GM19239 (cell line): ENCODE results near the gene CRP.
"Not testable (repeated sequence)": the region's sequence is repeated elsewhere in the genome, so short reads cannot be mapped to it uniquely, and the experiment has no call there.

Experiments used
- DNase-seq: peaks from one replicate; pipeline ENCODE4 v3.0.0; 2011; ENCODE audit warnings: low spot score; ENCODE audit not compliant: insufficient read length
- FAIRE-seq: peaks from 2 replicates; lab custom pipeline; 2011; peaks lifted over from hg19 to GRCh38; lab: Jason Lieb, UNC

The CRP gene

GRCh38 chr1:159714529-159714928 is at the start of gene CRP:
Gene CRP, minus strand, starts transcription at chr1:159714589. Its CDS starts 104 bp downstream, at chr1:159714485.
- FAIRE-seq (no peak), DNase-seq (no peak)

GRCh38 chr1:159763686-159764085 is 49.3 kb upstream of the CRP start:
- DNase-seq (no peak), FAIRE-seq (no peak)

DNA sequence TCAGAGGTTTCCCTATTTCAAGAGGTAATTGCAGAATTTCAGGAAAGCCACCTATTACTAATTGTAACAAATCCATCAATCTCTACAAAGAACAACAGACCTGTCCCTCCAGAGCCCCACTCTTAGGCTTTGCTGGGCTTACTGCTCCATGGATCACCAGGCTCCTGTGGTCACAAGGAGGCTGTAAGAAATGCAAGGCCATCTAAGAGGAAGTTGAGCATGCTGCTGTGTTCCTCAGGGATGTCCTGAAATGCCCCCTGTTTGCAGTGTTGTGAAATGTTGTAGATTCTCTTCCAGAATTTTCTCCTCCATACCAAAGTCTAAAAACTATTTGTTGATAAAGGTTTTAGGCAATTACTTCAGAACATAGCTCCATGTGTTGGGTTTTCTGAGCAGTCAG is 42.0 kb upstream of the CRP start:
- FAIRE-seq = no peak
- no peak for DNase-seq

DNA sequence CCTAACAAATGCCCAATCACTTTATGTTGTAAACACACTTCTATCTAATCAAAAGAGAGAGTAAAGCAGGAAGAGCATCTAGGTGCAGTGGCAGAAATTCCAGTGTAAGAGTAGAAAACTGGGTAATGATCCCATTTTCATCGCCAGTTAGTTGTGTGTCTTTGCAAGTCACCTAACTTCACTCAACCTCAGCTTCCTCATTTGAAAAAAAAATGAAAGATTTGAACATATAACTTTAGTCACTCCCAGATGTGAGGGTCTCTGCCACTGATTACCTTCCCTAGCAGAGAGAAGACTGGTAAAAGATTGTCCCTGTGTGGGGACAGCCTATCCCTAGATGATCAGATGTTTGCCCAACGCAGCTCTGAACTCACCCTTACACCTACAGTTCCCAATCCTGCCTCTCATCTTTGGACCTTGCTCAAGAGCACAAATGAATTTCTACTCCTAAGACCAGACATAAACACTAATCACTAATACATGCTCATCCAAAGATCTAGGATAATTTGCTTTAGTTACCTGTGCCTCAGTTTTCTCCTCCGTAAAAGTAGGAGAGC is 41.1 kb upstream of the CRP start:
- DNase-seq (no peak), FAIRE-seq (no peak)

DNA sequence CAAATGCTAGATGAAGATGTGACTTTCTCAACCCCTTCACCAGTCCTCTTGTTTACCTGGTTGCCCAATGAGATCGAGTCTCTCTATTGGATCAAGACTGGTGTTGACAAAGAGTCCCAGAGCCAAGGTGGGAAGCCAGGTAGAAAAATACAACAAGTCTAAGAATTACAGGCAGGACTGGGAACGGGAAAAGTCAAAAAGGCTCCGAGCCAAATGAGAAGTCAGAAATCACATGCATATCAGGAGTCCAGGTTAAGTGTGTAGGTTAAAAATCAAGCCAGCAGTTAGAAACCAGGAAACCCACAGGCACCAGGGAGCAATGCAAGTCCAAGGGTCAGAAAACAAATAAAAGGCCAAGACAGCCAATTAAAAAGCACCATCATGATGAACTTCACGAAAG is 39.0 kb upstream of the CRP start:
- DNase-seq (no peak), FAIRE-seq (no peak)

DNA sequence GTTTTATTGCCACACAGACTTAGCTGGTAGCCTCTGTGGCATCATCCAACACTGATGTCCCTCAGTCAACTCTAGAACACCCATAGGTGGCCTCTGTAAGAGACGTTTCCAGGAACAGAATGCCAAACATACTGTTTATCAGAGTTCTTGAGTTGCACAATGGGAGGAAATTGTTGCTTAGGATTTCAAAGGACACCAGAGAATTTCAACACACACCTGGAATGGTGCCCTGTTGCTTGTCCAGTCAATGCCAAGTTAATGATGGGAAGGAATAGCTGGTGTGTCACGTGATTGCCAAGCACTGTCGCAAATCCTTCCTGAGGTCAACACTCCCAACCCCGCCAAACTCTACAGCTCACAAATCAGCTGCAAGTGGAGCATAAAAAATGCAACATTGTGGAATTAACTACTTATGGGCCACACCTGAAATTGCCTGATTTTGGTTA is 37.8 kb upstream of the CRP start:
- FAIRE-seq (no peak), DNase-seq (no peak)

DNA sequence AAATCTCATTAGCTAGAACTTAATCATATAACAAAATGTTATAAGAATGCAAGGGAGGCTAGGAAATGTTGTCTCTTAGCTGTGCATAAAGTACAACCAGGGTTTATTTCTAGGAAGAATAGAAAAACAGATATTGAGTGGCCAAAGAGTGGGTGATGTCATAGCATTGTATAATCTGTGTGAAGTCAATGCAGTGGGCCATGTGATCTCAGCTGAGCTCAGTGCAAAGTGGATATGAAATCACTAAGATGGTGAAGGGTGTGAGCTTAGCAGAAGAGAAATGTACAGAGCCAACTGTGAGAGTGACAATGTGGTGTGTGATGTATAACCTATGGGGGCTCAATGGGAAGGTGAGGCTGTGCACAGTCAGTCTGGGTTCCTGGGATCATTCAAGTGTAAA is 36.6 kb upstream of the CRP start:
- DNase-seq (no peak), FAIRE-seq (no peak)

- FAIRE-seq (no peak), DNase-seq (no peak)
Measured at GRCh38 chr1:159750621-159751020, 36.2 kb upstream of the CRP start.

GRCh38 chr1:159749630-159750029 is 35.2 kb upstream of the CRP start:
- no peak for DNase-seq
- no peak for FAIRE-seq

DNA sequence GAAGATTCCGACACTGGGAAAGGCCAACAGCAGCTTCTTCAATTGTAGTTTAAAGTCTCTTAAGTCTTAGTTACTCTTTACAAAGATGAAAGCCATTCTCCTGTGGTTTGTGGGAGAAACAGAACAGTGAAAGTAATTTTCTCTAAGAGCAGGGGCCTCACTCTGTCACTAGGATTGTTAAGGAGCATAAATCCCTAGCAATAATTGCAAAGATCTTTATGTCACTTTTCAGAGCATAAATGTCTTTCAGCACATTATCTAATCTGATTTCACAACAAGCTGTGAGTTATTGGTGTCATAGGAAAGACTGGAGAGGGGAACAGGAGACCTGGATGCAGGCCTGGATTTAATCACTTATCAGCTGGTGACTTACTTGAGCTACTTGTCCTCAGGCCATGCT is 34.0 kb upstream of the CRP start:
- DNase-seq (no peak), FAIRE-seq (no peak)

GRCh38 chr1:159746666-159747065 is 32.3 kb upstream of the CRP start:
- FAIRE-seq = no peak
- no peak for DNase-seq

DNA sequence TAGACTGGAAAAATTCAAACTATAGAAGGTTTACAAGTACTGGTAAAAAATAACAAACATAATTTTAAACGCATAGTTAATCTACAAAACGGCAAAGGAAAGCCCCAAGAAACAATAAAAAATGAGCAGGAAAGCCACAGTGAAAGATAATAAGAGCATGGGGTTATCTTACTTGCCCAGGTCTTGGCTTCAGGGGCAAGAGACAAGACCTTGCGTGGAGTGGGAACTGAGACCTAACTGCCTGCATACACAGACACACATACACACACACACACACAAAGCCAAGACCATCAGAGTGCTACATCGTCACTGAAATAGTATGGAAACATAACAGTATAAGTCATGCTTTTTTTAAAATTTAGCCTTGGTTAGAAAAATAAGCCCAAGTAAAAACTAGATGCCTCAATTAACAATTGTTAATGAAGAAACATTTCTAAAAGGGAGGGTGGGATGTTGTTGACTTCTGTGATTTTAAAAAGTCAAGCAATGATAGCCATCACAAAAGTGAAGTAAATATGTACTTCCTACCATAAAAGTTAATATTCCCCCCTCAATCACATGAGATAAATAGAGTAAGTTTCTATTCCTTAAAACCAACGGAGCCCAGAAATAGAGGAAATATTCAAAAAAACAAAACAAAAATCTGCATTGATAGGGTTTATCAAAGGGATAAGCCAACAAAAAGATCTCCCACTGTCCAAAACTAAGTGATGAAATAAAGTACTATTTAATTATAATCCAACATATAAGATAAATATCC is 29.4 kb upstream of the CRP start:
- no peak for DNase-seq
- no peak for FAIRE-seq

GRCh38 chr1:159737238-159737916 is 23.0 kb upstream of the CRP start:
- DNase-seq (no peak), FAIRE-seq (no peak)

DNA sequence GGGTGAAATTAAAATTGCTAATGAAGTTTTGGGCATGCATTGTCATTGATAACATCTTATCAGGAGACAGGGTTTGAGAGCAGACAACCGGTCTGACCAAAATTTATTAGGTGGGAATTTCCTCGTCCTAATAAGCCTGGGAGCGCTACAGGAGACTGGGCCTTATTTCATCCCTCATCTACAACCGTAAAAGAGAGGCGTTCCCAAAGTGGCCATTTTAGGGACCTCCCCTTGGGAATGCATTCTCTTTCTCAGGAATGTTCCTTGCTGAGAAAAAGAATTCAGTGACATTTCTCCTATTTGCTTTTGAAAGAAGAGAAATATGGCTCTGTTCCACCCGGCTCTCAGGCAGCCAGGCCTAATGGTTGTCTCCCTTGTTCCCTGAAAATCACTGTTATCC is 8.8 kb upstream of the CRP start:
- DNase-seq, FAIRE-seq: not testable (repeated sequence)

- DNase-seq (no peak), FAIRE-seq (no peak)
Measured at GRCh38 chr1:159719990-159720389, 5.6 kb upstream of the CRP start.

DNA sequence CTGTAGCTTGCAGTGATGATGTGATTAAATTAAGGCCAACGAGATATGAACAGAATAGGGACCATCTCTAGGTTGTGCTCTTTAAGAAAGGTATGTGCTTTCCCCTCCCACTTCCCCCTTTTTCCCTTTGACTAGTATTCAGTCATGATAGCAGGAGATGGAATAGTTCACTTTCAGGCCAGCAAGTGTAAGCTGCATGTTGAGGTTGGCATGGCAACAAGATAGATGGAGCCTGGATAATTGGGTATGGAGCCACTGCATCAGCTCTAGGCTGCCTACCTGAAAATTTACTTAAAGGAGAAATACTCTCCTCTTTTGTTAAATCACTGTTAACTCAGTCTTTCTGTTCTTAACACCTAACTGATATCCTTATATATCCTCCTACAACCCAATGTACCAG is 1.5 kb upstream of the CRP start:
- FAIRE-seq (no peak), DNase-seq (no peak)

DNA sequence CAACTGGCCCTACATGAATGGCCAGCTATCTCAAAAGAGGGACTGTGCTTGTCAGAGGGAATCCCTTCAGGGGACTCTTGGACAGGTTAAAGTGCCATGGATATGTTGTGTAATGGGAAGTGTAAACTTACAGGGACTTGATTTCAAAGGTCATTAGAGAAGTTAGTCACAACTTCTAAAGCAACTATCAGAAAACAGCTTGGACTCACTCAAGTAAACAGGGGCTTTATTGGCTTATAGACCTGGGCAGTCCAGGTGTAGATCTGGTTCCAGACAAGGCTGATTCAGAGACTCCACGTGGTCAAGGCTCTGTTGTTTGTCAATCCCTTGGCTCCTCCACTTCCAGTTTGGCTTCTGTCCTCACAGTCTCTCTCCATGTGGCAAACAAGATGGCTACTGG is 2.3 kb downstream of the CRP start:
- DNase-seq (no peak), FAIRE-seq (no peak)

DNA sequence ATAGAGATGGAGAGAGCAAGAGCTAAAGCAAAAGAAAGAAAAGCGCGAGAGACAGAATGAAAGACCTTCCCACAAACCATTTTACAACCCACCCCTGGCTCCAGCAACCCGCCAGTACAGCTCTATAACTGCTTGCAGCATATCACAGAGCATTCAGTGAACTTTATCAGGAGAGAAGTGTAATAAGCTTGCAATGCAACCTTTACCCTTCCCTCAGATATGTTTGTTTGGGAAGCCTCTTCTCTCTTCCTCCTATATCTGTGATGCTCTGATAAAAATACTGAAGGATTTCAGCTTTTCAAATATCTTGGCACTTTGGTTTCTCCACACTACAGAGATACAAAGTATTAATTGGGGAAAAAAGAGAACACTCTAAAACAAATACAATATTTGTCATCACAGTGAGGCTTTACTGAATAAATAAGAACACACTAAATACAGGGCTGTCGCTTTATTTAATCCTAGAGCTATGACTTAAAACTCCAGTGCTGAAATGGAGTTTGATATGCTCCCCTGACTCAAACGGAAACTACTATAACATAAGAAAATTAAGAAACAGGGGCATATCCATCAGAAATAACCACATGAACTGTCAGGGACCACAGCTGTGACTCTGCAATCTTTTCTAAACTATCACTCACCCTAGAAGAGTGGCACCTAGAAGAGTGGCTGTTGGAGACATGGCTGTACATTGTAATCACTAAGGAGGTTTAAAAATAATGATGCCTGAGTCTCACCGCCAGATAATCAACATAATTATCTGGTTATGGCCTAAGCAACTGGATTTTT is 6.7 kb downstream of the CRP start:
- no peak for FAIRE-seq
- DNase-seq = no peak

DNA sequence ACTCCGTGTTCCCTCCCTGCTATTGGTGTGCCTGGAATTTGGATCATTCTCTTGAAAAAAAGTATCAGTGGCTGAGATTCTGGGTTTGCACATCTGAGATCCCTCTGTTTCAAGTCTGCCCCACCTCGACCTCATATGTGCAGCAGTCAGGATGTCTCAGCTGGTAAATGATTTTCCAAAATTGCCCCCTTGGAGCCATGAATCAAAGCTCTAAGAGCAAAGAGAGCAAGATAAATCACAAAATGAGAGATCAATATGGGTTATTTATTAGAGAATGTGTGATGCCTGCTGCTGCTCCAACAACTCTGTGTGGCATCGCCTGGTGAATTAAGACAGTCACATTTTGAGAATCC is 8.5 kb downstream of the CRP start:
- no peak for DNase-seq
- FAIRE-seq = no peak

GRCh38 chr1:159705251-159705903 is 9.0 kb downstream of the CRP start:
- no peak for FAIRE-seq

More at GRCh38 chr1:159705251-159705903, 9.0 kb downstream of the CRP start:
- DNase-seq = no peak
